Effector memory CD8-positive, alpha-beta T cell (primary cell): ENCODE results near the gene ME2.
"Not testable (repeated sequence)": the region's sequence is repeated elsewhere in the genome, so short reads cannot be mapped to it uniquely, and the experiment has no call there.

Experiments used
- ATAC-seq: fragments of 150-1000 bp; cut with Tn5 transposase; replicated peaks from 2 replicates; pipeline ENCODE4 v1.10.0; 2021; ENCODE audit warnings: mild to moderate bottlenecking, moderate library complexity
- DNase-seq, 3 experiments: peaks; one replicate each; pipeline ENCODE4 v3.0.0; 2021
- H3K27ac Mint-ChIP-seq, 2 donors: one replicate each; pipeline ENCODE4 v1.8.0; 2022; ENCODE audit warnings: mild to moderate bottlenecking in 2 of 2, mixed read lengths in 2 of 2, moderate library complexity in 2 of 2
- H3K27me3 Mint-ChIP-seq, 2 donors: one replicate each; pipeline ENCODE4 v1.8.0; 2022; ENCODE audit warnings: mixed read lengths in 2 of 2
- H3K36me3 Mint-ChIP-seq: one replicate; pipeline ENCODE4 v1.8.0; 2022; ENCODE audit warnings: mild to moderate bottlenecking, moderate library complexity, mixed read lengths; ENCODE audit not compliant: insufficient read depth
- H3K4me1 Mint-ChIP-seq, 2 donors: one replicate each; pipeline ENCODE4 v1.8.0; 2022; ENCODE audit warnings: low read depth in 2 of 2, mixed read lengths in 2 of 2
- H3K4me3 Mint-ChIP-seq, 2 donors: one replicate each; pipeline ENCODE4 v1.8.0; 2022; ENCODE audit warnings: mild to moderate bottlenecking in 2 of 2, mixed read lengths in 2 of 2, moderate library complexity in 2 of 2
- H3K9me3 Mint-ChIP-seq, 2 donors: one replicate each; pipeline ENCODE4 v1.8.0; 2022; ENCODE audit warnings: mixed read lengths in 2 of 2

ME2 gene

GRCh38 chr18:50911006-50911405 is 32.1 kb downstream of the ME2 start:
- no peak overlapping the region for H3K27ac Mint-ChIP-seq
- H3K4me1 Mint-ChIP-seq, result peaks cover 5 to 14% of the 10 kb centered on the region in 2 donors
- H3K9me3 Mint-ChIP-seq, result no peaks in the 10 kb centered on the region
- DNase-seq (no peak), ATAC-seq (no peak)
- H3K4me3 Mint-ChIP-seq, result no peak overlapping the region
- H3K36me3 Mint-ChIP-seq, result peaks cover 35% of the 10 kb centered on the region
- no peaks in the 10 kb centered on the region for H3K27me3 Mint-ChIP-seq

- H3K27ac Mint-ChIP-seq, result no peak overlapping the region
- no peaks in the 10 kb centered on the region for H3K27me3 Mint-ChIP-seq
- H3K4me3 Mint-ChIP-seq, result no peak overlapping the region
- no peak for ATAC-seq
- peaks cover 39% of the 10 kb centered on the region for H3K36me3 Mint-ChIP-seq
- H3K4me1 Mint-ChIP-seq, result peaks cover 0 to 9% of the 10 kb centered on the region in 2 donors
- H3K9me3 Mint-ChIP-seq, result no peaks in the 10 kb centered on the region
- no peak for DNase-seq
Observed at GRCh38 chr18:50917021-50917420, 38.1 kb downstream of the ME2 start.

GRCh38 chr18:50918153-50918552 is 39.2 kb downstream of the ME2 start:
- no peak for DNase-seq
- Mint-ChIP-seq H3K27ac (peak overlapping the region in 1 of 2 donors; percentile 22), H3K36me3 (peaks cover 40% of the 10 kb centered on the region), H3K9me3 (no peaks in the 10 kb centered on the region), H3K27me3 (no peaks in the 10 kb centered on the region), H3K4me1 (peaks cover 0 to 9% of the 10 kb centered on the region in 2 donors), H3K4me3 (no peak overlapping the region)
- no peak for ATAC-seq

GRCh38 chr18:50924372-50924771 is 45.5 kb downstream of the ME2 start:
- no peak overlapping the region for H3K27ac Mint-ChIP-seq
- no peaks in the 10 kb centered on the region for H3K9me3 Mint-ChIP-seq
- H3K4me3 Mint-ChIP-seq, result no peak overlapping the region
- peaks cover 72% of the 10 kb centered on the region for H3K36me3 Mint-ChIP-seq
- no peaks in the 10 kb centered on the region for H3K27me3 Mint-ChIP-seq
- H3K4me1 Mint-ChIP-seq, result peaks cover 0 to 4% of the 10 kb centered on the region in 2 donors
- no peak for DNase-seq
- ATAC-seq, result no peak

- H3K36me3 Mint-ChIP-seq, result peaks cover 68% of the 10 kb centered on the region
- H3K4me1 Mint-ChIP-seq, result no peaks in the 10 kb centered on the region
- no peak overlapping the region for H3K4me3 Mint-ChIP-seq
Observed at GRCh38 chr18:50926521-50926920, 47.6 kb downstream of the ME2 start.

GRCh38 chr18:50928551-50928950 is 49.6 kb downstream of the ME2 start:
- no peak for DNase-seq
- Mint-ChIP-seq H3K27ac (peak overlapping the region in 1 of 2 donors; percentile 6), H3K36me3 (peaks cover 75% of the 10 kb centered on the region)

More at GRCh38 chr18:50926521-50926920, 47.6 kb downstream of the ME2 start:
- Mint-ChIP-seq H3K9me3 (no peaks in the 10 kb centered on the region), H3K27me3 (no peaks in the 10 kb centered on the region), H3K27ac (no peak overlapping the region)
- no peak for ATAC-seq
- no peak for DNase-seq

GRCh38 chr18:50933684-50934083 is 54.8 kb downstream of the ME2 start:
- H3K9me3 Mint-ChIP-seq, result no peaks in the 10 kb centered on the region
- H3K27me3 Mint-ChIP-seq, result no peaks in the 10 kb centered on the region
- DNase-seq, result no peak
- no peak overlapping the region for H3K4me3 Mint-ChIP-seq
- peaks cover 46% of the 10 kb centered on the region for H3K36me3 Mint-ChIP-seq
- H3K27ac Mint-ChIP-seq, result no peak overlapping the region
- peaks cover 0 to 7% of the 10 kb centered on the region in 2 donors for H3K4me1 Mint-ChIP-seq
- ATAC-seq, result no peak

More at GRCh38 chr18:50928551-50928950, 49.6 kb downstream of the ME2 start:
- Mint-ChIP-seq H3K9me3 (no peaks in the 10 kb centered on the region), H3K4me1 (no peaks in the 10 kb centered on the region), H3K4me3 (no peak overlapping the region), H3K27me3 (no peaks in the 10 kb centered on the region)
- ATAC-seq, result no peak

- Mint-ChIP-seq H3K9me3 (no peaks in the 10 kb centered on the region), H3K4me1 (peaks cover 0 to 7% of the 10 kb centered on the region in 2 donors), H3K27ac (peak overlapping the region in 1 of 2 donors; percentile 78), H3K36me3 (peaks cover 36% of the 10 kb centered on the region), H3K27me3 (no peaks in the 10 kb centered on the region), H3K4me3 (no peak overlapping the region)
- ATAC-seq (no peak), DNase-seq (no peak)
Observed at GRCh38 chr18:50934545-50935211, 55.8 kb downstream of the ME2 start.

- Mint-ChIP-seq H3K27ac (peak overlapping the region; percentile 77 to 78), H3K27me3 (no peaks in the 10 kb centered on the region), H3K4me1 (peaks cover 0 to 7% of the 10 kb centered on the region in 2 donors), H3K36me3 (peaks cover 39% of the 10 kb centered on the region), H3K9me3 (no peaks in the 10 kb centered on the region), H3K4me3 (no peak overlapping the region)
- ATAC-seq (no peak), DNase-seq (no peak)
Observed at GRCh38 chr18:50935493-50936191, 56.7 kb downstream of the ME2 start.

GRCh38 chr18:50937183-50937582 is 58.3 kb downstream of the ME2 start:
- Mint-ChIP-seq H3K27me3 (no peaks in the 10 kb centered on the region), H3K4me3 (no peak overlapping the region), H3K36me3 (peaks cover 47% of the 10 kb centered on the region), H3K9me3 (no peaks in the 10 kb centered on the region), H3K27ac (peak overlapping the region in 1 of 2 donors; percentile 78), H3K4me1 (peaks cover 0 to 7% of the 10 kb centered on the region in 2 donors)
- DNase-seq (no peak), ATAC-seq (no peak)

- no peak for ATAC-seq
- no peak for DNase-seq
- Mint-ChIP-seq H3K4me1 (peaks cover 0 to 7% of the 10 kb centered on the region in 2 donors), H3K36me3 (peaks cover 43% of the 10 kb centered on the region), H3K27me3 (no peaks in the 10 kb centered on the region), H3K4me3 (no peak overlapping the region), H3K27ac (peak overlapping the region in 1 of 2 donors; percentile 69), H3K9me3 (no peaks in the 10 kb centered on the region)
Observed at GRCh38 chr18:50938912-50939311, 60.0 kb downstream of the ME2 start.

- H3K27ac Mint-ChIP-seq, result peak overlapping the region in 1 of 2 donors; percentile 5
Observed at GRCh38 chr18:50944245-50944932, 65.5 kb downstream of the ME2 start.

GRCh38 chr18:50945918-50946317 is 67.0 kb downstream of the ME2 start:
- not testable (repeated sequence) for H3K4me3 Mint-ChIP-seq, DNase-seq, H3K9me3 Mint-ChIP-seq, H3K4me1 Mint-ChIP-seq, H3K27ac Mint-ChIP-seq, H3K27me3 Mint-ChIP-seq, ATAC-seq
- peaks cover 22% of the 10 kb centered on the region for H3K36me3 Mint-ChIP-seq

More at GRCh38 chr18:50944245-50944932, 65.5 kb downstream of the ME2 start:
- no peaks in the 10 kb centered on the region for H3K9me3 Mint-ChIP-seq
- ATAC-seq (no peak), DNase-seq (no peak)
- H3K36me3 Mint-ChIP-seq, result peaks cover 28% of the 10 kb centered on the region
- H3K4me1 Mint-ChIP-seq, result no peaks in the 10 kb centered on the region
- no peaks in the 10 kb centered on the region for H3K27me3 Mint-ChIP-seq
- no peak overlapping the region for H3K4me3 Mint-ChIP-seq
